ENCODE results near the gene MMP19.

GRCh38 chr12:55815473-55815872 lies 27.3 kb downstream of the MMP19 start:
- no peak for TF ChIP-seq GATA3 (IDR thresholded peaks at IDR 0.05; ENCODE audit: low read depth, low read length)
- no peak for TF ChIP-seq GATA2 (IDR thresholded peaks at IDR 0.05; ENCODE audit: low read depth, low read length)
